HUES6 (cell line): Measurements from ENCODE around the gene IQCH.

Source experiments
- H3K27ac ChIP-seq: 2 replicates; pipeline ENCODE4 v1.7.0; 2013; ENCODE audit warnings: low read depth, mild to moderate bottlenecking, low read length, inconsistent platforms
- H3K27me3 ChIP-seq: 2 replicates; pipeline ENCODE4 v1.6.1; 2013; ENCODE audit warnings: low read length; ENCODE audit not compliant: control insufficient read depth, insufficient read depth
- H3K36me3 ChIP-seq: 2 replicates; pipeline ENCODE4 v1.6.1; 2013; ENCODE audit warnings: low read length; ENCODE audit not compliant: control insufficient read depth, insufficient read depth
- H3K4me1 ChIP-seq: 2 replicates; pipeline ENCODE4 v1.6.1; 2013; ENCODE audit warnings: low read length; ENCODE audit not compliant: control insufficient read depth, insufficient read depth
- H3K4me3 ChIP-seq: 2 replicates; pipeline ENCODE4 v1.5.1; 2013; ENCODE audit warnings: low read depth, low read length
- H3K9ac ChIP-seq: one replicate; pipeline ENCODE4 v1.6.1; 2013; ENCODE audit warnings: mild to moderate bottlenecking, low read length
- H3K9me3 ChIP-seq: 2 replicates; pipeline ENCODE4 v1.6.1; 2013; ENCODE audit warnings: low read depth, low read length; ENCODE audit not compliant: control insufficient read depth, insufficient read depth

IQCH gene

DNA sequence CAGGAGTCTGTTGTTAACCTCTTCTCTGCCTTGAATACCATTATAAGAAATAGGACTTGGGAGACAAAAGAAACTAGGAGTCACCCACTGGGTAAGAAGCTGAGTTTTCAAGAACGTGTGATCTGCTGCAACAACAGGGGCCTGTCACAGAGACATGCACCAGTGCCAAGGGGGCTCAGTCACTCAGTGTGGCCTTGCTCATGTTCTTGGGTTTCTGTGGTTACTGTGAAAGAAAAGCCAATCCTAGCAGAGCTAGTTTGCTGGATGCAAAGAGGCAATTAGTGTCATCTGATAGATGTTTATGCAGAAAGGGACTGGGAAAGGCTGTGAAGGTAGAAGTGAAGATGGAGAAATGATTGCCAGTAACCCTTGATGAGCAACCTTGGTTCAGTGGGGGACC is 126.3 kb downstream of the IQCH start:
- Histone ChIP-seq H3K4me1 (no peaks in the 10 kb centered on the region), H3K27ac (no peak overlapping the region), H3K9ac (no peak overlapping the region), H3K36me3 (no peaks in the 10 kb centered on the region), H3K27me3 (no peaks in the 10 kb centered on the region), H3K9me3 (no peaks in the 10 kb centered on the region), H3K4me3 (no peak overlapping the region)

DNA sequence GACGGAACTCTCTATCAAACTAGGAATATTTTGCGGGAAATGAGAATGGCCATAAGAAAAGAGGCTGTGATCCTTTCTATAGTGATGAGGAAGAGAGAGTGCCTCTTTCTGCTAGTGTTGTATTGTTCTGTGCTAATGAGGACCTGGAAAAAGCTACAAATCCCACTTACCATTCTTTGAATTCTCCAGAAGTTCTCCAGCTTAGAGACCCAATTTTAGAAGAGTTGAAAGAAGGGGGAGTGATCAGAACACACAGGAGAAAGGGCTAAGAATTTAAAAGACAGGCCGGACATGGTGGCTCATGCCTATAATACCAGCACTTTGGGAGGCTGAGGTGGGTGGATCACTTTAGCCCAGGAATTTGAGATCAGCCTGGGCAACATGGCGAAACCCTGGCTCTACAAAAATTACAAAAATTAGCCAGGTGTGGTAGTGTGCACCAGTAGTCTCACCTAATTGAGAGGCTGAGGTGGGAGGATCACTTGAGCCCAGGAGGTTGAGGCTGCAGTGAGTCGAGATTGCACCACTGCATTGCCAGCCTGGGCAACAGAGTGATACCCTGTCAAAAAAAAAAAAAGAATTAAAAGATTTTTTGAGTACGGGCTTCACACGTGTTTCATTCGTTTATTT is 126.9 kb downstream of the IQCH start:
- no peaks in the 10 kb centered on the region for H3K27me3 ChIP-seq
- H3K27ac ChIP-seq, result no peak overlapping the region
- H3K9me3 ChIP-seq, result no peaks in the 10 kb centered on the region
- H3K4me3 ChIP-seq, result no peak overlapping the region
- no peaks in the 10 kb centered on the region for H3K36me3 ChIP-seq
- no peaks in the 10 kb centered on the region for H3K4me1 ChIP-seq
- H3K9ac ChIP-seq, result no peak overlapping the region

DNA sequence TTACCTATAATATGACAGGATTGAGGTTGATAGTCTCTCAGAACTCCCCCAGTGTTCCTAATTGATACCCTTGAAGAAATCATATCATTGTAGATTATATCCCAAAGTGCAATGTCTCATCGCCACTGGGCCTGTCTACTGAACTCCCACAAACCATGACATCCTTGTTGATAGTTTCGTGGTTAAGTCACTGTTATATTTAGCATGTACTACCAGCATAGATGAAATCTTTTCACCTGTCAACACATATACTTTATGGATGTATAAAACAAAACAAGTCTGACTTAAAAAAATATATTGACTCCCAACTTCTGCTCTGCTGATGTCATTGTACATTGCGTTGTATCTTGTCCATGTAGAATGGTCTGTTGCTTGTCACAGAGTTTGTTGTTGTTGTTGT is 128.1 kb downstream of the IQCH start:
- no peak overlapping the region for H3K4me3 ChIP-seq
- no peaks in the 10 kb centered on the region for H3K36me3 ChIP-seq
- no peaks in the 10 kb centered on the region for H3K4me1 ChIP-seq
- H3K27ac ChIP-seq, result no peak overlapping the region
- no peak overlapping the region for H3K9ac ChIP-seq
- no peaks in the 10 kb centered on the region for H3K9me3 ChIP-seq
- H3K27me3 ChIP-seq, result no peaks in the 10 kb centered on the region

DNA sequence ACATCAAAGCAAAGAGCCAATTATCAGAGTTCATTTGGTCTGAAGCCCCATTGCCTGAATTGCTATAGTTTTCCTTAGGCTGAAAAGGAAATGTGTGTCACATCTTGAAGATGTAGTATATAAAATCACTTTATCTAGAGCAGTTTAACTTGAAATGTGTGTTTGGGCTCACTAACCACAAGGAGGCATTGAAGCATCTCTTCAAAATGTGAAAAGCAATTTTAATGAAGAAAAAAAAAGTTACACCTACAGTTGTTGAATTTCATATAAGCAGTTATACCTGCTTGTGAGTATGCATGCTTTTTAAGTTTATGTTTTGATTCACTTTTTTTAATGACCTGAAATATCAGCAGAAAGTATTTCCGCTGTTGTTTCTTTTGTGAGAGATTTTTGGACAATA is 129.3 kb downstream of the IQCH start:
- no peak overlapping the region for H3K9ac ChIP-seq
- no peak overlapping the region for H3K27ac ChIP-seq
- H3K9me3 ChIP-seq, result no peaks in the 10 kb centered on the region
- no peaks in the 10 kb centered on the region for H3K36me3 ChIP-seq
- no peaks in the 10 kb centered on the region for H3K27me3 ChIP-seq
- no peaks in the 10 kb centered on the region for H3K4me1 ChIP-seq
- H3K4me3 ChIP-seq, result no peak overlapping the region

DNA sequence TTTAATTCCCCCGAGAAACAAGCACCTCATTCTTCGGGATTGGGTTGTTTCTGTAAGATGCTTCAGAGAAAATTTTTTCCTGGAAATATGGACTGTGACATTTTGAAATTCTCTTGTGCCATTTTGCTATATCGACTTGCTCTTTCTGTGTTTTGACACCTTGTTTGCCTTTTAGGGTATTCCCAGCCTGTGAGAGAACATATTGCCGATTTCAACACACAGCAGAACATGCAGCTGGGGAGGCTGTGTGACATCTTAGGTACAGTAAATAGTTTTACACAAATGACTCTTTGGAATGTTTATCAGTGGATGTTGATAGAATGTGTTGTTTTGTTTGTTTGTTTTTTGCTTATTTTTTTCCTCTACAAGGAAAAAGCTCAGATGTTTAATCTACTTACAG is 130.2 kb downstream of the IQCH start:
- H3K4me3 ChIP-seq, result no peak overlapping the region
- H3K9me3 ChIP-seq, result no peaks in the 10 kb centered on the region
- no peak overlapping the region for H3K27ac ChIP-seq
- H3K27me3 ChIP-seq, result no peaks in the 10 kb centered on the region
- no peaks in the 10 kb centered on the region for H3K36me3 ChIP-seq
- H3K9ac ChIP-seq, result no peak overlapping the region
- no peaks in the 10 kb centered on the region for H3K4me1 ChIP-seq

DNA sequence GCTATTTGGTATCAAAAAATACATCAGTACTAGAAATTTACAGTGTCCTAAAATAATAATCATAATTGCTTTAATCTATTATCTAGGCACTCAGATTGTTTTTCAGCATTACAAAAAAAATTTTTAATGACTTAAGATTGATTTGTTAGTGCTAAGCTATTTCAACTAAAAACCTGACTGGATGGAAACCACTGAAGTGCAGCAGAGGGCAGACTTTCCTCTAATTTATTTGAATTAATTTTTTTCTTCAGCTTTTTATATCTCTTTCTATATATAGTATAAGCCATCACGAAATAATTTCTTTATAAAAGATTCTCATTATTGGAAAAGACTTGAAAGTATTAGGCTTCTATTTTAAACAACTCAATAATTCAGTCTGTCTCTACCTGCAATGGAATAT is 131.4 kb downstream of the IQCH start:
- no peaks in the 10 kb centered on the region for H3K9me3 ChIP-seq
- H3K4me3 ChIP-seq, result no peak overlapping the region
- no peaks in the 10 kb centered on the region for H3K36me3 ChIP-seq
- no peaks in the 10 kb centered on the region for H3K27me3 ChIP-seq
- H3K4me1 ChIP-seq, result no peaks in the 10 kb centered on the region
- H3K27ac ChIP-seq, result no peak overlapping the region
- H3K9ac ChIP-seq, result no peak overlapping the region

DNA sequence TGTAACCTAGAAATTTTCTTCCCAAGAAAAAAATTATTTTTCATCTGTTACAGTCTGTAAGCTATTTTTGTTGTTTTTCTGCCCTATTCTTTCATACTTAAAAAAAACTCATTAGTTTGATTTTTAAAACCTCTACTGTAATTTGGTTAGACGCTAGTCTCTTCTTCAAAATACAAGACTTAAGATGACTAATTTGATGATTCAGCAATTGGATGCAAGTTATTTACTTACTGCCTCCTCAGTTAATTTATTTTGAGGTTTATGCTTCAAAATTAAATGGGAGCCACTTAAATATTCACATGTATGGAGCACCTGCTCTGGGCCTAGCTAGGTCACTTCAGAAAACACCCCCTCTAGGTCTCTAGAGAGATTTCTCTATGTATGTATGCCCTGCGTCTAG is 132.4 kb downstream of the IQCH start:
- no peaks in the 10 kb centered on the region for H3K36me3 ChIP-seq
- no peaks in the 10 kb centered on the region for H3K4me1 ChIP-seq

DNA sequence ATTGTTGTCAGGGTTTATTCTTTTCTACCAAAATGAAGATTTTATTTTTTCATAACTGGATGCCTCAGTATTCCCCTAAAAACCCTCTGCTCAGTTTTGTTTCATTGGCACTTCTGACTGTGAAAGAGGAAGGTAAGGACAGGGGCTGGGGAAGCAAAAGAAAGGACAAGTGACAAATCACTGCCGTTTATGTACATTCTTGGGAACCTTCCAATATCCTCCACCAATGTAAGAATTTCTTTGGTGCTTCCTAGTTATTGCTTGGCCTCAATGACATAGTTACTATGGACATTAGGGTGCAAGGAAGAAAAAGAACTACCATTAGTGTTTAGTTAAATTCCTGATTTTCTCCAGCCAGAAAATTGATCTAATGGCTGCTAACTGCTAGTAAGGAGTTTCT is 135.4 kb downstream of the IQCH start:
- no peaks in the 10 kb centered on the region for H3K4me1 ChIP-seq
- no peak overlapping the region for H3K4me3 ChIP-seq
- H3K9ac ChIP-seq, result no peak overlapping the region
- no peaks in the 10 kb centered on the region for H3K9me3 ChIP-seq
- no peaks in the 10 kb centered on the region for H3K27me3 ChIP-seq
- H3K27ac ChIP-seq, result no peak overlapping the region
- no peaks in the 10 kb centered on the region for H3K36me3 ChIP-seq

More for the DNA sequence above, 132.4 kb downstream of the IQCH start:
- no peaks in the 10 kb centered on the region for H3K9me3 ChIP-seq
- H3K27me3 ChIP-seq, result no peaks in the 10 kb centered on the region
- H3K27ac ChIP-seq, result no peak overlapping the region
- H3K9ac ChIP-seq, result no peak overlapping the region
- no peak overlapping the region for H3K4me3 ChIP-seq

DNA sequence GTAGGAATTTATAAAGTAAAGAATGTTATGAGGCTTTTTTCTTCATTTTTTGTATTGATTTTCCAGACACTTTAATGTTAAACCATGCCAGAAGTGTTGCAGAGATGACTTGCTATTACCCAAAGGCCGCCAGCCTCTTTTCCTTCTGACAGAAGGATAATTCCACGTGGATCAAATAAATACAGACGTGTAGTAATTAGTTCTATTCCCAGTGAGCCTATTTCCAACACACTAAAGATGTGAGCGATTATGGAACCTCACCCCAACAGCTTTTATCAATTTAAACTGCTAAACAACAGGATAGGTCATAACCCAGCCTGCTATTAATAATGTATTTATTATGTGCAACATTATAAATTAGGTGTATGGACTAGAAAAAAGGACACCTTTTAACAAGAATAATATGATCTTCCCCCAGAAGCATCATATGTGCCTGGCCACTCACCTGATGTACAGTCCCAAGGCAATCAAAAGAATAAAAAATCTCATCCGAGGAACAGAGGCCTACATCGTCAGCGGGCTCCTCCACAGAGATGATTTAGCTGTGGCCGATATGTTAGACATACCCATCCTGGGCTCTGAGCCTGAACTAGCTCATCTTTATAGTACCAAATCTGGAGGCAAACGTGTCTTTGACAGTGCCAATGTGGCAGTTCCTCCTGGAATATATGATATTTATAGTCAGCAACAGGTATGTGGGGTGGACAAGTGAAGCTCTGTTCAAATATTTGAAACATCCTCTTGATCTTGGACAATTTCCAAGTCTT is 140.5 kb downstream of the IQCH start:
- H3K27ac ChIP-seq, result no peak overlapping the region
- no peaks in the 10 kb centered on the region for H3K9me3 ChIP-seq
- H3K27me3 ChIP-seq, result no peaks in the 10 kb centered on the region
- H3K9ac ChIP-seq, result no peak overlapping the region
- H3K4me3 ChIP-seq, result no peak overlapping the region
- H3K4me1 ChIP-seq, result peaks cover 10% of the 10 kb centered on the region
- no peaks in the 10 kb centered on the region for H3K36me3 ChIP-seq

DNA sequence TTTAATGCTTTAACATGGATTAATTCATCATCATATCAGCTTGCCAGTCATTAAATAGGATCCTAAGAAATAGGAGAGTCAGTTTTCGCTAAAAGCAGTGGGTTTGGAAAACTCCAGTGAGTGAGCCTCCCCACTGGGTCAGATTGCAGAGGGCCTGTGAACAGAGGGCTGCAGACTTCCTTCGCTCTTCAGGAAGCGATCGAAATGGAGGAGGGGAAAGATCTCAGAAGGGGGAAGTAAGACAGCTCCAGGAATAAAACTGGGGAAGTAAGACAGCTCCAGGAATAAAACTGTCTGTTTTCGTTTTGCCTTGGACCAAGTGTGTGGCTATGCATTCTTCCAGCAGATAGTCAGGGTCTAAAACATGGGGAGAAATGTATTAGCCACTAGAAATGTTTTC is 141.5 kb downstream of the IQCH start:
- Histone ChIP-seq H3K9me3 (no peaks in the 10 kb centered on the region), H3K9ac (no peak overlapping the region), H3K4me1 (peaks cover 10% of the 10 kb centered on the region), H3K27ac (no peak overlapping the region), H3K27me3 (no peaks in the 10 kb centered on the region), H3K36me3 (no peaks in the 10 kb centered on the region), H3K4me3 (no peak overlapping the region)

DNA sequence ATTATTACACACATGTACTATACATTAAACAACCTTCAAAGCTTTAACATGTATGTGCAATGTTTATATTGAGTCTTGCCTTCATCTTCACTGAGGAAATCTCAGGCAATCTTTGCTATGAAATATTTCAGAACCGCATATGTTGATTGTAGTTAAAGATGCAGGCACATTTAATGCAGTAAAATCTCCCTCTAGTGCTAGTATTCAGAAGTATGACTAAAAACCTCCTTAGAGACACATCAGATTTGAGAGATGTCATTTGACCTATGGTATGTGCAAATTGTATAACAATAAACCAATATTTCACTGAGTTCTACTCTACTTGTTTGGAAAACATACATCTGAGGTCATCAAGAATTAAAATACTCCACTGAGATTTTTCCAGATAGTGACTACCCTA is 142.6 kb downstream of the IQCH start:
- Histone ChIP-seq H3K4me1 (peaks cover 10% of the 10 kb centered on the region), H3K27me3 (no peaks in the 10 kb centered on the region), H3K27ac (no peak overlapping the region), H3K9ac (no peak overlapping the region), H3K9me3 (no peaks in the 10 kb centered on the region), H3K36me3 (no peaks in the 10 kb centered on the region), H3K4me3 (no peak overlapping the region)
